GM15510 (cell line): ENCODE measurements around the gene AFMID.

Experiments
- POLR2A ChIP-seq: IDR thresholded peaks from 3 replicates; pipeline ENCODE4 v1.6.1; 2011; ENCODE audit warnings: borderline replicate concordance; ENCODE audit not compliant: insufficient read length; ENCODE audit errors: extremely low read depth

The AFMID gene

GRCh38 chr17:78186692-78187595, at the start of gene AFMID, which contains the start of gene TK1:
TSS of gene AFMID (plus strand) at chr17:78187362. CDS start at chr17:78187371, 9 bp downstream.
TSS of gene TK1 (minus strand) at chr17:78187052. CDS start at chr17:78186994, 58 bp downstream.
- TF ChIP-seq POLR2A, result peak; percentile 88

GRCh38 chr17:78137392-78138203, 49.6 kb upstream of the AFMID start:
- peak; percentile 37 for TF ChIP-seq POLR2A

GRCh38 chr17:78138204-78139060, 48.7 kb upstream of the AFMID start:
- TF ChIP-seq POLR2A, result no peak

GRCh38 chr17:78140169-78141051, 46.8 kb upstream of the AFMID start:
- TF ChIP-seq POLR2A, result peak; percentile 75

GRCh38 chr17:78141437-78142118, 45.6 kb upstream of the AFMID start:
- TF ChIP-seq POLR2A, result no peak

- TF ChIP-seq POLR2A, result no peak
Measured at GRCh38 chr17:78142119-78142861, 44.9 kb upstream of the AFMID start.

GRCh38 chr17:78143214-78144146, 43.7 kb upstream of the AFMID start:
- peak; percentile 11 for TF ChIP-seq POLR2A

GRCh38 chr17:78144147-78144719, 42.9 kb upstream of the AFMID start:
- TF ChIP-seq POLR2A, result peak; percentile 10

GRCh38 chr17:78144736-78145641, 42.2 kb upstream of the AFMID start:
- no peak for TF ChIP-seq POLR2A

GRCh38 chr17:78146471-78146869, 40.7 kb upstream of the AFMID start:
- TF ChIP-seq POLR2A, result no peak
